HG02840 (cell line): ENCODE results near the gene CDH24.

ENCODE experiments used
- ATAC-seq: cut with Tn5 transposase; IDR thresholded peaks from one replicate; pipeline ENCODE4 v1.9.1; 2021; ENCODE audit warnings: mild to moderate bottlenecking, moderate library complexity, moderate number of reproducible peaks; ENCODE audit not compliant: unreplicated experiment, low FRiP score

Gene CDH24

GRCh38 chr14:23047751-23048693 lies 9.3 kb downstream of the CDH24 start:
- no peak for ATAC-seq

- ATAC-seq: no peak
Measured at GRCh38 chr14:23047034-23047634, 10.2 kb downstream of the CDH24 start.

DNA sequence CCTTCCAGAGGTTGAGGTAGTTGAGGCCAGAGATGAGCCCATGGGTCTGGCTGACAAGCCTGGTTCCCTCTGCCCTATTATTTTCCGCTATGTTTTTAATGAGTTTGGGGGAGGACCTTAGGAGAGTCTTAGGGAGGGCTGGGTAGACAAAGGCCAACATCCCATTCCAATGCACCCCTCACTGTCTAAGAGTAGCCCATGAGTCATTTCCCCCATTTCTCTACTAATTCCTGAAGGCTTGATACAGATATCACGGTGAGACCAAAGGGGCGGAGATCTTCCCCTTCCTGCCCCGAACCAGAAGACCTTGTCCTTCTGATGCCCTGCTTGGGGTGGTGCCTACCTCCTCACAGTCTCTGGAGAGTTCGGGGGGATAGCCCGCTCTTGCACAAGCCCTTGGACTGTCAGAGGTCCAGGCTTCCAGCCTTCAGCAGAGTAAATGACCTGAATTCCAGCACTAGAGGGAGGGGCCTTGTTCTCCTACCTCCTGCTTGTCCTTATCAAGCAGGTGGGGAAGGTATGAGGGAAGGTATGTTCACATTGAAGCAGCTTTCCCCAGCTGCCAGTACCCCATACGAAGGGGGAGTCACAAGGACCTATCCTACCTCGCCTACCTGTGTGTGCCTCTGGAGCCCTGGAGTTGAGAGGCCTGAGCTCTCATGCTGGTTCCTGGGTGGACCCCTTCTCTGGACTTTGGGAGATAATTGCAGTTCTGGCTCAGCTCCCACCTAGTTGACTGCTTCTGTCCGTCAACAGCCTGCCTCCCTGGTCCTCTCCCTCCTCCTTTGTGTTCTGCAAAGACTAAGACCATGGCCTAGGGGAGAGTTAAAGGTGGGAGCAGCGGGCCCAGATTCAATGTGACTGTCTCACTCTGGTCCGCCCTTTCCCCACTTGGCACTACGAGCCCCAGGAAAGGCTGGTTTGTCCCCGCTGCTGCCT lies 11.6 kb downstream of the CDH24 start:
- no peak for ATAC-seq

- no peak for ATAC-seq
Measured at GRCh38 chr14:23044840-23045239, 12.5 kb downstream of the CDH24 start.

GRCh38 chr14:23043754-23044153 lies 13.6 kb downstream of the CDH24 start:
- no peak for ATAC-seq

- no peak for ATAC-seq
Measured at GRCh38 chr14:23043145-23043544, 14.2 kb downstream of the CDH24 start.

DNA sequence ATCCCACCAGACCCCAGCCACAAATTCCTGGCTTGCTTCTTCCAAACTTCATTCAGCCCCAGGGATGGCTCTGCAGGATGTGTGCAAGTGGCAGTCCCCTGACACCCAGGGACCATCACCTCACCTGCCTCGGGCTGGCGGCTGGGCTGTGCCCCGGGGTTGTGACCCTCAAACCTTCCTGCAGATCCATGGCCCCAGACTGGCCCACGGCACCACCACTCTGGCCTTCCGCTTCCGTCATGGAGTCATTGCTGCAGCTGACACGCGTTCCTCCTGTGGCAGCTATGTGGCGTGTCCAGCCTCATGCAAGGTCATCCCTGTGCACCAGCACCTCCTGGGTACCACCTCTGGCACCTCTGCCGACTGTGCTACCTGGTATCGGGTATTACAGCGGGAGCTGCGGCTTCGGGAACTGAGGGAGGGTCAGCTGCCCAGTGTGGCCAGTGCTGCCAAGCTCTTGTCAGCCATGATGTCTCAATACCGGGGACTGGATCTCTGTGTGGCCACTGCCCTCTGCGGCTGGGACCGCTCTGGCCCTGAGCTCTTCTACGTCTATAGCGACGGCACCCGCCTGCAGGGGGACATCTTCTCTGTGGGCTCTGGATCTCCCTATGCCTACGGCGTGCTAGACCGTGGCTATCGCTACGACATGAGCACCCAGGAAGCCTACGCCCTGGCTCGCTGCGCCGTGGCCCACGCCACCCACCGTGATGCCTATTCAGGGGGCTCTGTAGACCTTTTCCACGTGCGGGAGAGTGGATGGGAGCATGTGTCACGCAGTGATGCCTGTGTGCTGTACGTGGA lies 15.0 kb downstream of the CDH24 start, which contains the start of gene PSMB11:
Gene PSMB11, plus strand, starts transcription at position 51 of the 804 bp plus-strand sequence. Its CDS starts 14 bp downstream, at position 65.
- no peak for ATAC-seq

- ATAC-seq: no peak
Measured at GRCh38 chr14:23041729-23042128, 15.6 kb downstream of the CDH24 start.

DNA sequence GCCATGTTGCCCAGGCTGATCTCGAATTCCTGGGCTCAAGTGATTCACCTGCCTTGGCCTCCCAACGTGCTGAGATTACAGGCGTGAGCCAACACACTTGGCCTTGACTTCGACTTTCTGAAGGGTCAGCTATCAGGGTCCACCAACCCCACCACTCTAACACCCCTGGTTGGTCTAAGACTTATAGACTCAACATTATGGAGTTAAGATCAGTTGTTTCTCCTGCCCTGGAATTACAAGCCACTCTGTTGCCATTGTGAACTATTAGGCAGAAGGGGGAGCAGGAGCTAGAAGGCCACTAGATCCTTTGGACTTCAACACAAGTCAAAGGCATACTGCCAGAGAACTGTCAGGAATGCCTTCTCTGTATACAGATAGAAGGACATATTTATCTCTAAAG lies 17.2 kb downstream of the CDH24 start:
- ATAC-seq: no peak

DNA sequence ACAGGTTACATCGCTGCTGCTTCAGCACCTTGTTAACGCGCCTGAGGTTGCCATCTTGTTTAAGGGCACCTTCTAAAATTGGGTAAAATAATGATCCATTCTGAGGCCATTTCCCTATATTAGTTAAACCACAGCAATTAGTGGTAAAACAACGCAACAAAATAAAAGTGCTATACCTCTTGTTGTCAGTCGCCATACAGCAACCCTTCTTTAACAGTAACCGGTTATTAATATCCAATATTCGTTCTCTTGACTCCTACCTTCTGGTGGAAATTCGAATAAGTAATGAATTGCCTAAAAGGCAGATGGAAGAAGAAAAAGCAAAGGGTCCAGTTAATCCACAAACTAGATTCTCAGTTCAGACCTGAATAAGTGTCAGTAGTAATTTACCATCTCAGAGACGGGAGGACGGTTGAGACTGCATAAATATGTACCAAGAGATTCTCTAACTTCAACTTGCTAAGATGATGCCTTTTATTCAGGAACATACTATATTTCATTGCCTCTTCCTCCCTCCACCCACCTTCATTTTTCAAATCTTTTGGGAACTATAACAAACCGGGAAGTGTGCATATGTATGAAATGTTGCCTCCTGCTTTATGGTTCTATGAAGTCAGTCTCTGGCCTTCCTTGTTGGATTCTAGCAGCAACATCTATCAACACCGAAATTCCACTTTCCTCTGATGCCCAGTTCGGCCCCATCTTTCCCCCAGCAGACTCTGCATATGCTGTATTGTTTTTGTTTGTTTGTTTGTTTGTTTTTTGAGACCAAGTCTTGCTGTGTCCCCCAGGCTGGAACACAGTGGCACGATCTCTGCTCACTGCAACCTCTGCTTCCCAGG lies 21.8 kb downstream of the CDH24 start:
- ATAC-seq: no peak

DNA sequence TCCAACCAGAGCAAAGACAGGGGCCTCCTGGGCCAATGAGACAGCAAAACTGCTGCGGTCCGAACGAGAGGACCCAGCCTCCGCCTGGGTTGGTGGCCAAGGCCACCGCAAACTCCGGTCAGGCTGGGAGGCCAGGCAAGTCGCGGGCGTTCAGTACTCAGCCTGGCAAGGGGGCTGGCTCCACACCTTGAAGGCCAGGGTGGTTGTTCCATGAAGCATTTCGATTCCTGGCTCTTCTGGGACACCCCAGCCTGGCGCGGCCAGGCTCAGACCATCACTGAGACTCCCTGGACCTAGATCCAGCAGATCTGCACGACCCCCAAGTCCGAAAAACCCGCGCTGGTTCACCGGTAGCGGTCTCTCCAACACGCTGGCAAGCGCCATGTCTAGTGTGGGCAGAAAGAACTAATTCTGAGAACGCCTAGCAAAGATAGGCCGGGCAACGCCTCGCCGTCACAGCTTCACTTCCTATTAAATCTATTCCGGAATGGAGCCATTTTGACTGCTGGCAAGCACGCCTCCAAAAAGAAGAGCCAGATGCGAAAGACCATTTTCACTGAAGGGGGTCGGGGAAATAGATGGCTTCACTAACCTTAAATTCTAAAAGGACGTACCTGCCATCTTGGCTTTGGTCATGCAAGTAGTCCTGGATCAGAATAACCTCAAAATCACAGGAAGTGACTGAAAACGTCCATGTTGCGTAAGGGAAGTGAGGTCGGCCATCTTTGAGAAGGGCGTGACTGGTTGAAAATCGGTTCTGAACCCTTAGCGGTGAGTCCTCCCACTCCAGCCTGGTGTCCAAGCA lies 22.6 kb downstream of the CDH24 start, which contains the start of gene PSMB5:
Gene PSMB5, minus strand, starts transcription at position 403 of the 805 bp plus-strand sequence. Its CDS starts 19 bp downstream, at position 384.
- ATAC-seq: peak; percentile 91

DNA sequence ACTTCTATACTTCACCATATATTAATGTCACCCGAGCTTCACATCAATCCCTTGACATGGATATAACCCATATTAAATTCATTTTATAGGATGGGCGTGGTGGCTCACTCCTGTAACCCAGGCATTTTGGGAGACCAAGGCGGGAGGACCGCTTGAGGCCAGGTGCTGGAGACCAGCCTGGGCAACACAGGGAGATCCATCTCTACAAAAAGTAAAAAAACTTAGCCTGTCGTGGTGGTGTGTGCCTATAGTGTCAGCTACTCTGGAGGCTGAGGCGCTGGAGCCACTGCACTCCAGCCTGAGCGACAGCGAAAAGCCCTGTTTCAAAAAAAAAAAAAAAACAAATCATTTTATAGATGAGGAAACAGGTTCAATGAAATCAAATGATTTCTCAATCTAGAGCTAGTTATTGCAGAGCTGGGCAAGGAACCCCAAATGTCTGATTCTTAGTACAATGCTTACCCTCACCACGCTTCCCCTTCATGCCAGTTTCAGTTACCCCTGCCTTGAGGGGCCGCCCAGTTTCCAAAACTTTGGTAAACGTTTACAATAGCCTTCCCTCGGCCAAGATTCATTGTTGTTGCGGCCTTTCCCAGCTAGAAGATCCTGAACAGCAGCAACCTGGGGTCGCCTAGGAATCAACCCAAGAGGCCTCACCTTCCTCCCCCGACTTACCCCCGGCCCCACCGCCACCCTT lies 23.4 kb downstream of the CDH24 start:
- ATAC-seq: no peak

GRCh38 chr14:23033251-23033727 lies 24.0 kb downstream of the CDH24 start:
- ATAC-seq: no peak

DNA sequence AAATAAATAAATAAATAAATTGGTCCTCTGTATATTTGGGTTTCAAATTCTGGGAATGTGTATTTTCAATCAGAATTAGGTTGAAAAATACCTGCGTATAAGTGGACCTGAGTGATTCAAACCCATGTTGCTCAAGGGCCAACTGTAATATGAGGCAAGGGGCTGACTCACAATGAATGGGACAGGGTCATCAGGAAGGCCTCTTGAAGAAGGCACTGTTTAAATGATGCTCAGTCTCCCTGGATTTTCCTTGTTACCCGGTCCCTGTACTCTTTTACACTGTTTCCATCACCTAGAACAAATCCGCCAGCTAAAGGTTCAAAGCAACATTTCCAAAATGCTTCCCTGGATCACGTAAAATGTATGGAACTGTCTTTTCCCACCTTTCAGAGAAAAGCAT lies 26.4 kb downstream of the CDH24 start:
- ATAC-seq: no peak

DNA sequence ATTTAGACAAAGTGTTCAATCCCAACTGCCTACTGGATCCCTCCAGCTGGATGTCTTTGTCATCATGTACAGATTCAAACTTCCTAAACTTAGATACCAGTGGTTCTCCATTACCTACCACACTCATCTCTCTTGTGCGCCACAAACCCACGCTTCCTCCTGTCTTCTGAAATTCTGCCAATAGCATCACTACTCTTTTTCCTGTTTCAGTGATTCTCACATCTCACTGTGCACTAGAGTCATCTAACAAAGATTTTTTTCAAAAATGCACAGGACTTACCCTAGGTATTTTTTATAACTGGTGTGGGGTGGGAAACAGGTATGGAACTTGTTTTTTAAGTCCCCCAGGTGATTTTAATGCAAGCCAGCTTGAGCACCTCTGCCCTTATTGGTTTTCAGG lies 28.5 kb downstream of the CDH24 start:
- no peak for ATAC-seq

DNA sequence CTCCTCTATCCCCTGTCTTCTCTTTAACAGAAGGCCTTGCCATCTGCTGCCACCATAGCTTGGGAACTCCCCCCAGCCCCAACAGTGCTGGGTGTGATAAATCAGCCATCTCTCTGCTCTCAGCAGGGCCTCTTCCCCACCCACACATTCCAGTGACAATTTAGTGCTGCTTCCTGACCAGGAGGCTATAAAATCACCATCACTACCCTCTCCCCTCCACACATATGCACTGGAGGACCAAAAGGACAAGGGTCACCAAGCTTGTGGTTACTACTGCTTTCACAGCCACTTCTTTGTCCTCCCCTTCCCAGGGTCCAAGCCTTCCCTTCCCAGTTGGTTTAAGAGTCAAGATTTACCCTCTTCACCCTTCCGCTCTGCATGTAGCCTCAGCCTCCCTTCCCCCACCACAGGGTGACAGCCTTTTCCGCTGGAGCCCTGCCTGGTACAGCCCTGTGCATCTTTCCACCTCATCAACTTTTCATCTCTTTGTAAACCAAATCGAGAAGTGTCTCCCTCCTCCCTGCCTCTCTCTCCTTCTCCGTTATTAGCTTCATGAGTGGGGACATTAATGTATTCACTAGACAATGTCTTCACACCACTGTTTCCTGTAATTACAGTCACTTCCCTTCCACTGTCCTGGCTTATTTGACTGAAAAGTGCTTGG lies 32.0 kb downstream of the CDH24 start:
- no peak for ATAC-seq

DNA sequence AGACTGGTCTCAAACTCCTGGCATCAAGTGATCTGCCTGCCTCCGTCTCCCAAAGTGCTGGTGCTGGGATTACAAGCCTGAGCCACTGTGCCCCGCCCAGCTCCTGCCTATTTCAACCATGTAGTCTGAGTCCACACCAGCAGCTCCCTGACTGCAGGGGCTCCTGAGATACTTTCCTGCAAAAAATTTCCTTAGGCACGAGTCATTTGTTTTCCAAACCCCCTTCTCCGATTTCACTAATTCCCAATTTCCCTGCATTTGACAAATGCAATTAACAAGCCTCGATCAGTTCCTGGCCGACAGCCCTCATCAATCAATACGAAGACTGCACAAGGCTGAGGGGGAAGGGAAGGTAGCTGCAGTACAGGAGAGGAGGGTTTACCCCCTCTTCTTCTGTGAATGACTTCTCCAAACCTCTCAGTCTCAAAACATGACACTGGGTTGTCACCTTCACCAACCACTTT lies 32.7 kb downstream of the CDH24 start:
- ATAC-seq: no peak
